HEK293T (cell line): ENCODE data around the gene ACTN4.

ENCODE experiments used
- CTCF ChIA-PET: fragments of 350-600 bp; formaldehyde crosslinking; extraction: SDS; loops from one replicate; lab custom pipeline; 2021; ENCODE audit warnings: antibody characterized with exemption, inconsistent platforms; lab: Yijun Ruan, JAX
- POLR2A ChIA-PET: fragments of 350-600 bp; formaldehyde crosslinking; extraction: SDS; loops from one replicate; lab custom pipeline; 2020; ENCODE audit warnings: antibody characterized with exemption, inconsistent platforms; lab: Yijun Ruan, JAX
- DNase-seq: peaks from one replicate; pipeline ENCODE4 v3.0.0; 2012; ENCODE audit warnings: mixed read lengths; ENCODE audit errors: extremely low spot score
- ARNT ChIP-seq: fragments of 450-650 bp; IDR thresholded peaks from 2 replicates; pipeline ENCODE4 v1.6.1; 2017; ENCODE audit warnings: mild to moderate bottlenecking
- BHLHE40 ChIP-seq: fragments of 450-650 bp; IDR thresholded peaks from 2 replicates; pipeline ENCODE4 v1.6.1; 2016; ENCODE audit warnings: mild to moderate bottlenecking, moderate library complexity, borderline replicate concordance
- CTBP1 ChIP-seq: fragments of 450-650 bp; IDR thresholded peaks from 2 replicates; pipeline ENCODE4 v1.6.1; 2016; ENCODE audit warnings: borderline replicate concordance
- ELF4 ChIP-seq: fragments of 450-650 bp; IDR thresholded peaks from 2 replicates; pipeline ENCODE4 v1.6.1; 2017; ENCODE audit warnings: antibody characterized with exemption
- FOXA1 ChIP-seq: fragments of 450-650 bp; IDR thresholded peaks from 2 replicates; pipeline ENCODE4 v1.6.1; 2016; ENCODE audit warnings: mild to moderate bottlenecking
- FOXK2 ChIP-seq: fragments of 450-650 bp; IDR thresholded peaks from 2 replicates; pipeline ENCODE4 v1.6.1; 2016; ENCODE audit warnings: mild to moderate bottlenecking
- FOXM1 ChIP-seq: fragments of 450-650 bp; IDR thresholded peaks from 2 replicates; pipeline ENCODE4 v1.6.1; 2017; ENCODE audit warnings: mild to moderate bottlenecking, borderline replicate concordance
- HDGF ChIP-seq: fragments of 450-650 bp; IDR thresholded peaks from 2 replicates; pipeline ENCODE4 v1.6.1; 2017; ENCODE audit warnings: antibody characterized with exemption, borderline replicate concordance
- L3MBTL2 ChIP-seq: fragments of 450-650 bp; conservative IDR thresholded peaks from 2 replicates; pipeline ENCODE4 v1.6.1; 2016; ENCODE audit warnings: mild to moderate bottlenecking
- LEF1 ChIP-seq: fragments of 450-650 bp; IDR thresholded peaks from 2 replicates; pipeline ENCODE4 v1.6.1; 2017; ENCODE audit warnings: mild to moderate bottlenecking, borderline replicate concordance
- NFRKB ChIP-seq: fragments of 450-650 bp; IDR thresholded peaks from 2 replicates; pipeline ENCODE4 v1.6.1; 2016; ENCODE audit warnings: mild to moderate bottlenecking, moderate library complexity
- SP1 ChIP-seq: fragments of 450-650 bp; IDR thresholded peaks from 2 replicates; pipeline ENCODE4 v1.6.1; 2017
- SUZ12 ChIP-seq: fragments of 450-650 bp; IDR thresholded peaks from 2 replicates; pipeline ENCODE4 v1.6.1; 2016; ENCODE audit warnings: mild to moderate bottlenecking
- TARDBP ChIP-seq: fragments of 450-650 bp; IDR thresholded peaks from 2 replicates; pipeline ENCODE4 v1.6.1; 2016
- ZNF384 ChIP-seq: fragments of 450-650 bp; IDR thresholded peaks from 2 replicates; pipeline ENCODE4 v1.6.1; 2016
- TF ChIP-seq, protein P1 (sequence below): fragments of 450-650 bp; IDR thresholded peaks from 2 replicates; pipeline ENCODE4 v1.6.1; 2016

Gene ACTN4

GRCh38 chr19:38704488-38705026 lies 57.1 kb downstream of the ACTN4 start:
- CTCF ChIA-PET, result interaction anchor here (0.7 kb wide), 1 partner anchor 19 kb away, joined by 3 read pairs; no protein-coding TSS in a partner anchor
- TF ChIP-seq BHLHE40 (no peak), L3MBTL2 (no peak), FOXK2 (no peak), SP1 (no peak), LEF1 (no peak), SUZ12 (no peak), ARNT (no peak), HDGF (no peak), CTBP1 (no peak), TARDBP (no peak), ZNF384 (no peak), FOXA1 (no peak), ELF4 (no peak), NFRKB (no peak), FOXM1 (no peak)
- TF ChIP-seq, protein P1, sequence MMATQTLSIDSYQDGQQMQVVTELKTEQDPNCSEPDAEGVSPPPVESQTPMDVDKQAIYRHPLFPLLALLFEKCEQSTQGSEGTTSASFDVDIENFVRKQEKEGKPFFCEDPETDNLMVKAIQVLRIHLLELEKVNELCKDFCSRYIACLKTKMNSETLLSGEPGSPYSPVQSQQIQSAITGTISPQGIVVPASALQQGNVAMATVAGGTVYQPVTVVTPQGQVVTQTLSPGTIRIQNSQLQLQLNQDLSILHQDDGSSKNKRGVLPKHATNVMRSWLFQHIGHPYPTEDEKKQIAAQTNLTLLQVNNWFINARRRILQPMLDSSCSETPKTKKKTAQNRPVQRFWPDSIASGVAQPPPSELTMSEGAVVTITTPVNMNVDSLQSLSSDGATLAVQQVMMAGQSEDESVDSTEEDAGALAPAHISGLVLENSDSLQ, result no peak
- no peak for DNase-seq
- POLR2A ChIA-PET, result no interaction called here

- DNase-seq, result no peak
- ChIA-PET POLR2A (no interaction called here), CTCF (no interaction called here)
- no peak for TF ChIP-seq FOXM1
- no peak for TF ChIP-seq BHLHE40
- no peak for TF ChIP-seq ARNT
- no peak for TF ChIP-seq LEF1
- TF ChIP-seq ELF4, result no peak
- no peak for TF ChIP-seq NFRKB
- TF ChIP-seq CTBP1, result no peak
Observed at GRCh38 chr19:38705197-38706019, 58.0 kb downstream of the ACTN4 start.

- ChIA-PET CTCF (interaction anchor here (0.6 kb wide), 1 partner anchor 36 kb away, joined by 4 read pairs; no protein-coding TSS in a partner anchor), POLR2A (no interaction called here)
- DNase-seq, result no peak
- no peak for TF ChIP-seq ARNT
- TF ChIP-seq CTBP1, result no peak
- no peak for TF ChIP-seq L3MBTL2
- no peak for TF ChIP-seq NFRKB
- no peak for TF ChIP-seq SUZ12
- TF ChIP-seq ELF4, result no peak
- TF ChIP-seq SP1, result no peak
- TF ChIP-seq HDGF, result no peak
- no peak for TF ChIP-seq FOXM1
- TF ChIP-seq ZNF384, result no peak
- TF ChIP-seq LEF1, result no peak
Observed at GRCh38 chr19:38706792-38707511, 59.5 kb downstream of the ACTN4 start.

GRCh38 chr19:38707512-38708114 lies 60.2 kb downstream of the ACTN4 start:
- POLR2A ChIA-PET, result no interaction called here
- no peak for DNase-seq
- CTCF ChIA-PET, result no interaction called here
- TF ChIP-seq LEF1 (no peak), HDGF (no peak), NFRKB (no peak), ARNT (no peak), ZNF384 (no peak), FOXA1 (no peak), L3MBTL2 (no peak), SP1 (no peak), SUZ12 (no peak), BHLHE40 (no peak), ELF4 (no peak)
- TF ChIP-seq, protein P1, result no peak

DNA sequence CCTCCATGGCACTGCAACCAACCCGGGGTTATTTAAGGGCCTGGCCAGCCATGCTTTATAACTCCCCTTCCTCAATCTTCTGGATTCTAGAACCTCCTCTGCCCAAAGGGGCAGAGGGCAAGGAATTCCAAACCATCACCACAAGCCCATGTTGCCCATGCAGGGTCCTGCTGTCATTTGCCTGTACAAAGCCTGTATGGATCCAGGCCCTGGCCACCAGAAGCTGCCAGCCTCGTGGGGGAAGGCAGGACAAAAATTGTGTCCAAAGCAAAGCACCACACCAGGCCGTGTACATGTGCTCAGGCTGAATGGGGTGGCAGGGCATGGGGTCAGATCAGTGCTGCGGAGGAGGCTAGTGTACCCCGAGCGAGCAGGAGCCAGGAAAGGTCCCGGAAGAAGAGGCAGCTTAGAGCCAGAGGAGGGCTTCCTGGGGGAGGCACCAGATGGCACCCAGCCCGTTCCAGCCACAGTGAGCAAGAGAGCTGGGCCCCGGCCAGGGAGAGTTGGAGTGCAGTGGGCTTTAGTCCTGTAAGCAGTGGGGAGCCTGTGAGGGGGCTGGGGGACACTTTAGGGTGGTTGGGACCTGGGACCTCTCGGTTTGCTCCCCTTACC lies 61.1 kb downstream of the ACTN4 start:
- DNase-seq, result no peak
- no peak for TF ChIP-seq L3MBTL2
- no peak for TF ChIP-seq SUZ12
- TF ChIP-seq FOXA1, result no peak
- no peak for TF ChIP-seq FOXK2
- TF ChIP-seq TARDBP, result no peak
- TF ChIP-seq BHLHE40, result no peak
- no peak for TF ChIP-seq SP1
- TF ChIP-seq CTBP1, result no peak
- TF ChIP-seq, protein P1, result no peak
- TF ChIP-seq ZNF384, result no peak
- TF ChIP-seq LEF1, result no peak
- TF ChIP-seq ARNT, result no peak
- TF ChIP-seq NFRKB, result no peak
- no peak for TF ChIP-seq ELF4
- TF ChIP-seq HDGF, result no peak
- TF ChIP-seq FOXM1, result no peak
- POLR2A ChIA-PET, result no interaction called here
- CTCF ChIA-PET, result no interaction called here
